Measurements from ENCODE around the gene PPIL3.

The PPIL3 gene

GRCh38 chr2:200860092-200860795, 28.6 kb downstream of the PPIL3 start:
- no peak for DNase-seq

- DNase-seq = no peak
Observed at GRCh38 chr2:200856806-200857205, 32.1 kb downstream of the PPIL3 start.

- no peak for DNase-seq
Observed at GRCh38 chr2:200852605-200853004, 36.3 kb downstream of the PPIL3 start.

- no peak for DNase-seq
Observed at GRCh38 chr2:200851398-200852248, 37.3 kb downstream of the PPIL3 start.

GRCh38 chr2:200850512-200851256, 38.2 kb downstream of the PPIL3 start:
- no peak for DNase-seq

GRCh38 chr2:200847939-200848338, 40.9 kb downstream of the PPIL3 start:
- DNase-seq = no peak

- DNase-seq = no peak
Observed at GRCh38 chr2:200847269-200847668, 41.6 kb downstream of the PPIL3 start.

GRCh38 chr2:200845669-200846325, 43.1 kb downstream of the PPIL3 start:
- no peak for DNase-seq

GRCh38 chr2:200845194-200845593, 43.7 kb downstream of the PPIL3 start:
- no peak for DNase-seq

GRCh38 chr2:200843993-200844948, 44.6 kb downstream of the PPIL3 start:
- DNase-seq = no peak

- no peak for DNase-seq
Observed at GRCh38 chr2:200839513-200839912, 49.4 kb downstream of the PPIL3 start.

- DNase-seq = no peak
Observed at GRCh38 chr2:200834701-200835100, 54.2 kb downstream of the PPIL3 start.

GRCh38 chr2:200829258-200829655, 59.6 kb downstream of the PPIL3 start:
- no peak for DNase-seq

- no peak for DNase-seq
Observed at GRCh38 chr2:200828572-200829257, 60.2 kb downstream of the PPIL3 start.

GRCh38 chr2:200828104-200828503, 60.8 kb downstream of the PPIL3 start:
- no peak for DNase-seq

GRCh38 chr2:200821686-200822245, 67.1 kb downstream of the PPIL3 start:
- DNase-seq = no peak
